Camera-type eye (tissue), 1 donor: ENCODE measurements around the gene GZF1. TPM values are rescaled to one million over a fixed set of nuclear protein-coding genes. Genes with fewer than 3 reads are reported as not detected.

Experiments
- total RNA-seq: library from RNA; depleted of rRNA; stranded (reverse); fragments of >200 nt; gene quantifications from one replicate; pipeline ENCODE4 v1.2.3, GENCODE V29; 2014

Gene GZF1
- total RNA-seq = 22.3 TPM

DNA sequence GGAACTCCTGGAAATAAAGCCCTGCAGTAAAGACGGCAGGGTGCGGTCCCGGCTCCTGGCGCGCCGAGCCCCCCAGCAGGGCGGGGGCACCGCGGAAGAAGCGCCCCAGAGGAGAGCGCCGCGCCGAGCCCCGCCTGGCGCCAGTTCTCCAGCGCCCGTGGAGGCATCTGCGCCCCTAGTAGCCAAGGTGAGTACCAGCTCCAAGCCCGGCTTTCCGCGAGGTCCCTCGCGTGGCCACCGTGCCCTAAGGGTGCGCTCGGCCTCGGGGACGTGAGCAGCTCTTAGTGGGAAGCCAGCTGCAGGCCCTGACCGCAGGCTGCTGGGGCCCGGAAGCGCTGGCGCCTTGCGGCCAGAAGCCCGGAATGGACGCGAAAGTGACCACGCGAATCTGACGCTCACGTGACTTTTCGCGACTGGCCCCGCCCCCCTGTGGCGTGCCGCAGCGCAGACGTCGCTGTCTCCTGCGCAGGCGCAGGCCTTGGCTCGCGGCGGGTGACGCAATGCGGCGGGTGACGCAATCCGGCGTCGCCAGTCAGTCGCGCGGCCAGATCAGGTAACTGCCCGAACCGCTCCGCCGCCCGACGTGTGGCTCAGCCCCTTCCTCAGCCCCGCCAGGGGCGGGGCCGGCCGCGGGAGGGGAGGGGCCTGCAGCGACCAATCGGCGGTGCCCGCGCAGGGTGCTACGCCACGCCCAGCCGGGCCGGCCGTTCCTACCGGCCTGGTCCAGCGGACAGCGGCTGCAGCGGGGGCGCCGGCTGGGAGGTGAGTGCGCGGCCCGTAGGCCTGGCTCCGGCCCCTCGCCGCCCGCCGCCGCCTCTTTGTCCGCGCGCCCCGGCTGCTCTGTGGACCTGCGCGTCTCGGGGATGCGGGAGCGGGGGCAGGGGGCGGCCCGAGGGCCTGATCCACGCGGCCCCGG lies at the start of gene GZF1:
Gene GZF1 (plus strand): TSS at position 707 of the 916 bp plus-strand sequence. CDS start 2,202 bp downstream, outside the sequence.

GRCh38 chr20:23350196-23350903 lies 11.6 kb upstream of the GZF1 start, which contains the start of gene NXT1:
NXT1 (plus strand) TSS chr20:23350791; CDS start chr20:23354042, 3,251 bp downstream.

GRCh38 chr20:23420943-23421931 lies 59.3 kb downstream of the GZF1 start, which contains the start of gene NAPB:
NAPB (minus strand) TSS chr20:23421488; CDS start chr20:23421402, 86 bp downstream.

Other genes with a start within 250 kb of the GZF1 start
- 27.8 TPM for gene NXT1, start 11.4 kb upstream of the GZF1 start, total RNA-seq
- gene NAPB, start 59.3 kb downstream of the GZF1 start, total RNA-seq = 82.6 TPM
- gene CSTL1, start 77.5 kb downstream of the GZF1 start, total RNA-seq = not detected
- gene CST11, start 90.7 kb downstream of the GZF1 start, total RNA-seq = not detected
- gene CST8, start 128.9 kb downstream of the GZF1 start, total RNA-seq = not detected
- gene CST9L, start 206.3 kb downstream of the GZF1 start, total RNA-seq = not detected
- gene CST9, start 243.7 kb downstream of the GZF1 start, total RNA-seq = not detected